HUES6 (cell line): ENCODE results near the gene CCDC169.

ENCODE experiments used
- H3K27ac ChIP-seq: 2 replicates; pipeline ENCODE4 v1.7.0; 2013; ENCODE audit warnings: low read depth, mild to moderate bottlenecking, low read length, inconsistent platforms
- H3K27me3 ChIP-seq: 2 replicates; pipeline ENCODE4 v1.6.1; 2013; ENCODE audit warnings: low read length; ENCODE audit not compliant: control insufficient read depth, insufficient read depth
- H3K36me3 ChIP-seq: 2 replicates; pipeline ENCODE4 v1.6.1; 2013; ENCODE audit warnings: low read length; ENCODE audit not compliant: control insufficient read depth, insufficient read depth
- H3K4me1 ChIP-seq: 2 replicates; pipeline ENCODE4 v1.6.1; 2013; ENCODE audit warnings: low read length; ENCODE audit not compliant: control insufficient read depth, insufficient read depth
- H3K4me3 ChIP-seq: 2 replicates; pipeline ENCODE4 v1.5.1; 2013; ENCODE audit warnings: low read depth, low read length
- H3K9ac ChIP-seq: one replicate; pipeline ENCODE4 v1.6.1; 2013; ENCODE audit warnings: mild to moderate bottlenecking, low read length
- H3K9me3 ChIP-seq: 2 replicates; pipeline ENCODE4 v1.6.1; 2013; ENCODE audit warnings: low read depth, low read length; ENCODE audit not compliant: control insufficient read depth, insufficient read depth

CCDC169 gene

GRCh38 chr13:36297366-36298338 lies at the start of gene CCDC169:
TSS of gene CCDC169 (minus strand) at chr13:36297814. CDS start at chr13:36297719, 95 bp downstream.
- Histone ChIP-seq H3K27ac (peak within 1 kb of the TSS; percentile 94), H3K9me3 (peaks cover 15% of the 10 kb centered on the region), H3K9ac (peak within 1 kb of the TSS; percentile 98), H3K27me3 (no peaks in the 10 kb centered on the region), H3K36me3 (peaks cover 30% of the 10 kb centered on the region), H3K4me3 (peak within 1 kb of the TSS; percentile 81), H3K4me1 (peaks cover 31% of the 10 kb centered on the region)

- Histone ChIP-seq H3K4me3 (peak within 1 kb of the TSS; percentile 73), H3K4me1 (peaks cover 12% of the 10 kb centered on the region; the same call in 1 of the 2 replicates), H3K9me3 (no peaks in the 10 kb centered on the region), H3K9ac (peak within 1 kb of the TSS; percentile 77), H3K36me3 (no peaks in the 10 kb centered on the region), H3K27me3 (peaks cover 59% of the 10 kb centered on the region), H3K27ac (peak within 1 kb of the TSS; percentile 39; the same call in 1 of the 2 replicates)
Observed at GRCh38 chr13:36346222-36347083, 48.8 kb upstream of the CCDC169 start, which contains the start of gene SPART. TSS of gene SPART (minus strand) at chr13:36346394. CDS start at chr13:36335830, 10,564 bp downstream.

GRCh38 chr13:36345438-36346221 lies 48.0 kb upstream of the CCDC169 start:
- peak overlapping the region; percentile 73 for H3K4me3 ChIP-seq
- H3K27ac ChIP-seq = peak overlapping the region; percentile 2; the same call in 1 of the 2 replicates
- no peaks in the 10 kb centered on the region for H3K9me3 ChIP-seq
- no peaks in the 10 kb centered on the region for H3K36me3 ChIP-seq
- peaks cover 12% of the 10 kb centered on the region; the same call in 1 of the 2 replicates for H3K4me1 ChIP-seq
- peaks cover 52% of the 10 kb centered on the region for H3K27me3 ChIP-seq
- peak overlapping the region; percentile 77 for H3K9ac ChIP-seq

GRCh38 chr13:36344886-36345437 lies 47.3 kb upstream of the CCDC169 start:
- Histone ChIP-seq H3K4me1 (peaks cover 12% of the 10 kb centered on the region; the same call in 1 of the 2 replicates), H3K27ac (no peak overlapping the region; the same call in 1 of the 2 replicates), H3K9me3 (no peaks in the 10 kb centered on the region), H3K27me3 (peaks cover 45% of the 10 kb centered on the region), H3K36me3 (no peaks in the 10 kb centered on the region), H3K4me3 (peak overlapping the region; percentile 73), H3K9ac (peak overlapping the region; percentile 73)

- Histone ChIP-seq H3K36me3 (no peaks in the 10 kb centered on the region), H3K9ac (no peak overlapping the region), H3K9me3 (no peaks in the 10 kb centered on the region), H3K27ac (no peak overlapping the region), H3K4me3 (peak overlapping the region; percentile 73; the same call in 1 of the 2 replicates), H3K27me3 (peaks cover 41% of the 10 kb centered on the region), H3K4me1 (peaks cover 13% of the 10 kb centered on the region; the same call in 1 of the 2 replicates)
Observed at GRCh38 chr13:36344173-36344572, 46.6 kb upstream of the CCDC169 start.

GRCh38 chr13:36343766-36344165 lies 46.2 kb upstream of the CCDC169 start:
- H3K36me3 ChIP-seq = no peaks in the 10 kb centered on the region
- no peak overlapping the region for H3K27ac ChIP-seq
- peak overlapping the region; percentile 73; the same call in 1 of the 2 replicates for H3K4me3 ChIP-seq
- no peaks in the 10 kb centered on the region for H3K9me3 ChIP-seq
- no peak overlapping the region for H3K9ac ChIP-seq
- peaks cover 43% of the 10 kb centered on the region for H3K27me3 ChIP-seq
- peaks cover 17% of the 10 kb centered on the region for H3K4me1 ChIP-seq

- Histone ChIP-seq H3K27ac (no peak overlapping the region), H3K9ac (no peak overlapping the region), H3K9me3 (no peaks in the 10 kb centered on the region), H3K36me3 (no peaks in the 10 kb centered on the region), H3K27me3 (peaks cover 53% of the 10 kb centered on the region), H3K4me1 (peaks cover 22% of the 10 kb centered on the region), H3K4me3 (no peak overlapping the region)
Observed at GRCh38 chr13:36342715-36343114, 45.1 kb upstream of the CCDC169 start.

GRCh38 chr13:36341718-36342117 lies 44.1 kb upstream of the CCDC169 start:
- H3K36me3 ChIP-seq = no peaks in the 10 kb centered on the region
- H3K4me1 ChIP-seq = peaks cover 24% of the 10 kb centered on the region
- no peaks in the 10 kb centered on the region for H3K9me3 ChIP-seq
- H3K27ac ChIP-seq = no peak overlapping the region
- H3K27me3 ChIP-seq = peaks cover 62% of the 10 kb centered on the region
- H3K4me3 ChIP-seq = no peak overlapping the region
- H3K9ac ChIP-seq = no peak overlapping the region

GRCh38 chr13:36339600-36340155 lies 42.1 kb upstream of the CCDC169 start:
- Histone ChIP-seq H3K27ac (no peak overlapping the region), H3K4me1 (peaks cover 24% of the 10 kb centered on the region), H3K27me3 (peaks cover 65% of the 10 kb centered on the region), H3K9me3 (no peaks in the 10 kb centered on the region), H3K36me3 (peaks cover 7% of the 10 kb centered on the region; the same call in 1 of the 2 replicates), H3K4me3 (no peak overlapping the region), H3K9ac (no peak overlapping the region)
